ENCODE measurements around the gene MYCBP2. TPM values are rescaled to one million over a fixed set of nuclear protein-coding genes. Genes with fewer than 3 reads are reported as not detected.

MYCBP2 gene
- polyA plus RNA-seq, 1 of the 3 experiments (the other 2 are of a cell fraction) = 18.5 TPM

GRCh38 chr13:77274126-77274525 is 52.8 kb downstream of the MYCBP2 start:
- Histone ChIP-seq H3K4me3 (ENCODE audit: low read depth in 2 of 2, low read length in 1 of 2) (no peak overlapping the region), H3K4me1 (ENCODE audit: control insufficient read depth in 1 of 2, insufficient read depth in 2 of 2, low read depth in 1 of 2, low read length in 1 of 2) (no peaks in the 10 kb centered on the region), H4K20me1 (ENCODE audit: insufficient read depth) (no peaks in the 10 kb centered on the region), H3K27me3 (ENCODE audit: insufficient read depth) (no peaks in the 10 kb centered on the region), H3F3A (replicated peaks; ENCODE audit: insufficient read depth) (peaks cover 5% of the 10 kb centered on the region), H3K9ac (no peak overlapping the region), H3K79me2 (ENCODE audit: insufficient read depth) (no peaks in the 10 kb centered on the region), H3K27ac (ENCODE audit: low read depth in 2 of 2, low read length in 1 of 2) (no peak overlapping the region), H3K9me3 (no peaks in the 10 kb centered on the region), H3K36me3 (replicated peaks in 1 of 2; ENCODE audit: control insufficient read depth in 1 of 2, insufficient read depth in 2 of 2, low read length in 1 of 2) (peaks cover 33 to 50% of the 10 kb centered on the region in 2 experiments), H3K4me2 (no peak overlapping the region), H3K9me2 (no peaks in the 10 kb centered on the region), H2AFZ (ENCODE audit: low read depth) (no peak overlapping the region)
- DNase-seq = no peak
- POLR2A ChIA-PET = no interaction called here
- CTCF ChIA-PET = no interaction called here
- TF ChIP-seq MEF2A (IDR thresholded peaks at IDR 0.05; ENCODE audit: borderline replicate concordance, low read depth) = no peak
- TF ChIP-seq CTCF (IDR thresholded peaks at IDR 0.05) = no peak
- no peak for TF ChIP-seq POLR2AphosphoS5 (IDR thresholded peaks at IDR 0.05; ENCODE audit: low read depth, low read length)
- TF ChIP-seq RFX5 (IDR thresholded peaks at IDR 0.05; ENCODE audit: low read length) = no peak
- TF ChIP-seq FOXM1 (IDR thresholded peaks at IDR 0.05; ENCODE audit: low read depth) = no peak
- no peak for TF ChIP-seq TCF12 (IDR thresholded peaks at IDR 0.05)
- no peak for TF ChIP-seq RCOR1 (IDR thresholded peaks at IDR 0.05; ENCODE audit: low read length)
- no peak; the same call in 1 of the 2 replicates for TF ChIP-seq RAD21 (IDR thresholded peaks at IDR 0.05; ENCODE audit: low read length)
- TF ChIP-seq FOXJ3 (CRISPR knock-in tag; IDR thresholded peaks at IDR 0.05) = no peak
- WGBS (ENCODE audit: low lambda C conversion rate) = 93% methylated on average over 1 of the region's 1 CpG

- 100% methylated on average over 1 of the region's 1 CpG for WGBS (ENCODE audit: low lambda C conversion rate)
- no peak for DNase-seq
- Histone ChIP-seq H3K4me3 (ENCODE audit: low read depth in 2 of 2, low read length in 1 of 2) (no peak overlapping the region), H3K36me3 (replicated peaks in 1 of 2; ENCODE audit: control insufficient read depth in 1 of 2, insufficient read depth in 2 of 2, low read length in 1 of 2) (peaks cover 34 to 67% of the 10 kb centered on the region in 2 experiments), H3K9me3 (no peaks in the 10 kb centered on the region), H3K4me1 (ENCODE audit: control insufficient read depth in 1 of 2, insufficient read depth in 2 of 2, low read depth in 1 of 2, low read length in 1 of 2) (no peaks in the 10 kb centered on the region; a peak in 1 of 4 replicates), H3K9ac (no peak overlapping the region), H3K79me2 (ENCODE audit: insufficient read depth) (no peaks in the 10 kb centered on the region), H3K9me2 (no peaks in the 10 kb centered on the region), H2AFZ (ENCODE audit: low read depth) (no peak overlapping the region), H4K20me1 (ENCODE audit: insufficient read depth) (no peaks in the 10 kb centered on the region), H3K4me2 (no peak overlapping the region), H3K27ac (ENCODE audit: low read depth in 2 of 2, low read length in 1 of 2) (no peak overlapping the region), H3F3A (replicated peaks; ENCODE audit: insufficient read depth) (peaks cover 9% of the 10 kb centered on the region), H3K27me3 (ENCODE audit: insufficient read depth) (no peaks in the 10 kb centered on the region)
- POLR2A ChIA-PET = no interaction called here
- CTCF ChIA-PET = interaction anchor here (1.8 kb wide), 1 partner anchor 209 kb away, joined by 6 read pairs; no protein-coding TSS in a partner anchor
- TF ChIP-seq NFIC (IDR thresholded peaks at IDR 0.05; ENCODE audit: borderline replicate concordance) (no peak), MAX (IDR thresholded peaks at IDR 0.05; ENCODE audit: low read depth) (no peak), SMC3 (IDR thresholded peaks at IDR 0.05; ENCODE audit: low read depth, low read length) (no peak), TAF1 (IDR thresholded peaks at IDR 0.05; ENCODE audit: borderline replicate concordance, low read depth, low read length) (no peak), POLR2AphosphoS5 (IDR thresholded peaks at IDR 0.05; ENCODE audit: low read depth, low read length) (no peak), ZBTB33 (IDR thresholded peaks at IDR 0.05; ENCODE audit: borderline replicate concordance, low read depth) (no peak)
These were observed 57.8 kb downstream of the MYCBP2 start for GRCh38 chr13:77269141-77269540.
